HG03135 (cell line): Measurements from ENCODE around the gene HIVEP3.

Experiments used
- ATAC-seq: cut with Tn5 transposase; IDR thresholded peaks from one replicate; pipeline ENCODE4 v1.9.1; 2021; ENCODE audit warnings: mild to moderate bottlenecking, moderate library complexity; ENCODE audit not compliant: unreplicated experiment

Gene HIVEP3

GRCh38 chr1:41813755-41814745 is 104.7 kb downstream of the HIVEP3 start:
- no peak for ATAC-seq

- ATAC-seq = no peak
Measured at GRCh38 chr1:41813226-41813625, 105.5 kb downstream of the HIVEP3 start.

GRCh38 chr1:41812453-41812852 is 106.3 kb downstream of the HIVEP3 start:
- no peak for ATAC-seq

GRCh38 chr1:41812051-41812450 is 106.7 kb downstream of the HIVEP3 start:
- no peak for ATAC-seq

- ATAC-seq = no peak
Measured at GRCh38 chr1:41811051-41811795, 107.5 kb downstream of the HIVEP3 start.

GRCh38 chr1:41810446-41810845 is 108.3 kb downstream of the HIVEP3 start:
- no peak for ATAC-seq

GRCh38 chr1:41809692-41810091 is 109.0 kb downstream of the HIVEP3 start:
- ATAC-seq = no peak

- ATAC-seq = no peak
Measured at GRCh38 chr1:41807390-41807789, 111.3 kb downstream of the HIVEP3 start.

GRCh38 chr1:41806472-41807155 is 112.1 kb downstream of the HIVEP3 start:
- no peak for ATAC-seq

- no peak for ATAC-seq
Measured at GRCh38 chr1:41805771-41806471, 112.8 kb downstream of the HIVEP3 start.

GRCh38 chr1:41804176-41804575 is 114.5 kb downstream of the HIVEP3 start:
- ATAC-seq = no peak

- no peak for ATAC-seq
Measured at GRCh38 chr1:41803656-41804055, 115.1 kb downstream of the HIVEP3 start.

GRCh38 chr1:41802532-41803501 is 115.9 kb downstream of the HIVEP3 start:
- ATAC-seq = no peak

GRCh38 chr1:41800311-41800829 is 118.4 kb downstream of the HIVEP3 start:
- peak; percentile 49 for ATAC-seq

- ATAC-seq = no peak
Measured at GRCh38 chr1:41799723-41800122, 119.0 kb downstream of the HIVEP3 start.

GRCh38 chr1:41799205-41799604 is 119.5 kb downstream of the HIVEP3 start:
- ATAC-seq = no peak

- ATAC-seq = no peak
Measured at GRCh38 chr1:41795205-41795762, 123.4 kb downstream of the HIVEP3 start.

- no peak for ATAC-seq
Measured at GRCh38 chr1:41794031-41794430, 124.7 kb downstream of the HIVEP3 start.

- no peak for ATAC-seq
Measured at GRCh38 chr1:41792485-41792770, 126.3 kb downstream of the HIVEP3 start.
